HepG2 (cell line): ENCODE data around the gene BRCA1.
"Not testable (repeated sequence)": the region's sequence is repeated elsewhere in the genome, so short reads cannot be mapped to it uniquely, and the experiment has no call there.

Experiments used
- ARID2 ChIP-seq: sonication (generic); formaldehyde crosslinking; IDR thresholded peaks from 2 replicates; pipeline ENCODE4 v1.8.1; 2022; ENCODE audit warnings: mild to moderate bottlenecking, missing genetic modification reagents, borderline replicate concordance
- CTCF ChIP-seq: sonication (generic); formaldehyde crosslinking; IDR thresholded peaks from 2 replicates; pipeline ENCODE4 v1.5.0; 2020; ENCODE audit warnings: mild to moderate bottlenecking, missing genetic modification reagents, moderate library complexity
- FOSL2 ChIP-seq: sonication (generic); formaldehyde crosslinking; IDR thresholded peaks from 2 replicates; pipeline ENCODE4 v1.4.0; 2020; ENCODE audit warnings: missing genetic modification reagents
- MAFK ChIP-seq, 2 experiments: IDR thresholded peaks in 1 of 2; conservative IDR thresholded peaks in 1 of 2; 2 replicates each; pipeline ENCODE4 v1.6.1; 2011; ENCODE audit warnings: improper control_type of control experiment in 2 of 2, low read length in 2 of 2
- NR2F6 ChIP-seq, 2 experiments: IDR thresholded peaks; 2 replicates each; pipeline ENCODE4 v1.6.1; 2016; ENCODE audit warnings: antibody characterized with exemption in 1 of 2, mild to moderate bottlenecking in 1 of 2
- POLR2A ChIP-seq, 2 experiments: IDR thresholded peaks; 2 replicates each; pipeline ENCODE4 v1.6.1; 2011; ENCODE audit warnings: low read depth in 2 of 2, low read length in 2 of 2, mild to moderate bottlenecking in 1 of 2, moderate library complexity in 1 of 2; ENCODE audit not compliant: insufficient read depth in 1 of 2
- POLR2AphosphoS5 ChIP-seq: IDR thresholded peaks from 2 replicates; pipeline ENCODE4 v1.6.1; 2012; ENCODE audit warnings: low read depth, low read length
- SP1 ChIP-seq, 2 experiments: fragments of 450-650 bp in 1 of 2; sonication (generic) in 1 of 2; formaldehyde crosslinking in 1 of 2; IDR thresholded peaks; 2 replicates each; pipeline versions ENCODE4 v1.4.0 to v1.6.1; 2016 to 2020; ENCODE audit warnings: missing genetic modification reagents in 1 of 2
- ZNF678 ChIP-seq: sonication (generic); formaldehyde crosslinking; IDR thresholded peaks from 2 replicates; pipeline ENCODE4 v1.4.0; 2020; ENCODE audit warnings: mild to moderate bottlenecking, missing genetic modification reagents

GRCh38 chr17:43159232-43159631 lies 34.1 kb upstream of the BRCA1 start:
- not testable (repeated sequence) for TF ChIP-seq FOSL2 (CRISPR knock-in tag); POLR2AphosphoS5; CTCF; NR2F6 (IDR thresholded peaks at IDR 0.05); NR2F6 (CRISPR knock-in tag; IDR thresholded peaks at IDR 0.05); ARID2; POLR2A (IDR thresholded peaks at IDR 0.05; ENCODE audit: insufficient read depth in 1 of 2, low read depth in 2 of 2, low read length in 2 of 2); SP1 (IDR thresholded peaks at IDR 0.05); SP1 (CRISPR knock-in tag; IDR thresholded peaks at IDR 0.05); ZNF678 (CRISPR knock-in tag); MAFK (conservative IDR thresholded peaks at IDR 0.05 in 1 of 2, IDR thresholded peaks at IDR 0.05 in 1 of 2; ENCODE audit: low read length in 2 of 2)
